H1 (cell line): ENCODE results near the gene PLCL1. TPM values are rescaled to one million over a fixed set of nuclear protein-coding genes. Genes with fewer than 3 reads are reported as not detected.

Source experiments
- polyA plus RNA-seq, 7 experiments: library from polyadenylated mRNA; depleted of rRNA in 3 of 7; stranded (reverse) in 5 of 7; unstranded in 2 of 7; fragments of >200 nt in 5 of 7; fragments of 200-250 nt in 2 of 7; gene quantifications; 1 replicate in 5 of 7; 2 replicates in 1 of 7; 4 replicates in 1 of 7; pipeline versions ENCODE4 v1.2.1 to v1.2.3, GENCODE V29; 2011 to 2013; ENCODE audit warnings: missing spikeins in 2 of 7, mixed read lengths in 2 of 7
- total RNA-seq: library from RNA; stranded (reverse); fragmentation: NEBNext Ultra II Directional; extraction: Animal tissue kit (Norgen Biotek cat#: 25700); gene quantifications from 2 replicates; pipeline ENCODE4 v1.2.1, GENCODE V29; 2021
- TF ChIP-seq, protein P1 (sequence below): fragments of 300-600 bp; sonication (generic); IDR thresholded peaks from 2 replicates; pipeline ENCODE4 v1.7.1; 2012; ENCODE audit warnings: low read length, moderate library complexity, mild to moderate bottlenecking, inconsistent platforms; ENCODE audit not compliant: insufficient replicate concordance

Gene PLCL1
- total and polyA plus RNA-seq, 2 of the 8 experiments (the other 6 are each of a cell fraction or from before 2014, with no cell fraction given), result not detected

DNA sequence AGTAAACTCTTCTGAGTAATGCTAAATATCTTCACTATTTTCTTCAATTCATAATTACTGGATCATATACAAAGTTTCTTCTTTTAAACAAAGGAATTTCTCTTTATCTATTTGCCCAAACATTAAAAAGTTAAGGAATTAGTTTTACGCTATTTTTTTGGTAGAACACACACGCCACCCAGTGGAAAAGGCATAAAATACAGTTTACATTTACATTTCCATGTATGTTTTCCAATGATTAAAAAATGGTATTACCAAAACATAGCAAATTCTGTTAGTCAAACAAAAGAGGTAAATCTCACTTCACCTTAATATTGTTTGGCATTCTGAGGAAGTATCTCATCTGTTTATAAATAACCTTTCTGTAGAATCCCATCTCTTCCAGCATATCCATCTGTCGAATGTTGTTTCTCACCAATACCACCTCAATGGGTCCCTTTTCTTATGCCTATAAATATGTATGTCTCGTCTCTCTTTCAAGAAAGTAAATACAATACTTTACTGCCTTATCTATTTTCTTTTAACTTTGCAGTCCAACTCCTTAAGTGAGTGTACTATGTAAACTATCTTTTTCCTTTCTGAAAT, 26.5 kb upstream of the PLCL1 start (continued):
- TF ChIP-seq, protein P1, sequence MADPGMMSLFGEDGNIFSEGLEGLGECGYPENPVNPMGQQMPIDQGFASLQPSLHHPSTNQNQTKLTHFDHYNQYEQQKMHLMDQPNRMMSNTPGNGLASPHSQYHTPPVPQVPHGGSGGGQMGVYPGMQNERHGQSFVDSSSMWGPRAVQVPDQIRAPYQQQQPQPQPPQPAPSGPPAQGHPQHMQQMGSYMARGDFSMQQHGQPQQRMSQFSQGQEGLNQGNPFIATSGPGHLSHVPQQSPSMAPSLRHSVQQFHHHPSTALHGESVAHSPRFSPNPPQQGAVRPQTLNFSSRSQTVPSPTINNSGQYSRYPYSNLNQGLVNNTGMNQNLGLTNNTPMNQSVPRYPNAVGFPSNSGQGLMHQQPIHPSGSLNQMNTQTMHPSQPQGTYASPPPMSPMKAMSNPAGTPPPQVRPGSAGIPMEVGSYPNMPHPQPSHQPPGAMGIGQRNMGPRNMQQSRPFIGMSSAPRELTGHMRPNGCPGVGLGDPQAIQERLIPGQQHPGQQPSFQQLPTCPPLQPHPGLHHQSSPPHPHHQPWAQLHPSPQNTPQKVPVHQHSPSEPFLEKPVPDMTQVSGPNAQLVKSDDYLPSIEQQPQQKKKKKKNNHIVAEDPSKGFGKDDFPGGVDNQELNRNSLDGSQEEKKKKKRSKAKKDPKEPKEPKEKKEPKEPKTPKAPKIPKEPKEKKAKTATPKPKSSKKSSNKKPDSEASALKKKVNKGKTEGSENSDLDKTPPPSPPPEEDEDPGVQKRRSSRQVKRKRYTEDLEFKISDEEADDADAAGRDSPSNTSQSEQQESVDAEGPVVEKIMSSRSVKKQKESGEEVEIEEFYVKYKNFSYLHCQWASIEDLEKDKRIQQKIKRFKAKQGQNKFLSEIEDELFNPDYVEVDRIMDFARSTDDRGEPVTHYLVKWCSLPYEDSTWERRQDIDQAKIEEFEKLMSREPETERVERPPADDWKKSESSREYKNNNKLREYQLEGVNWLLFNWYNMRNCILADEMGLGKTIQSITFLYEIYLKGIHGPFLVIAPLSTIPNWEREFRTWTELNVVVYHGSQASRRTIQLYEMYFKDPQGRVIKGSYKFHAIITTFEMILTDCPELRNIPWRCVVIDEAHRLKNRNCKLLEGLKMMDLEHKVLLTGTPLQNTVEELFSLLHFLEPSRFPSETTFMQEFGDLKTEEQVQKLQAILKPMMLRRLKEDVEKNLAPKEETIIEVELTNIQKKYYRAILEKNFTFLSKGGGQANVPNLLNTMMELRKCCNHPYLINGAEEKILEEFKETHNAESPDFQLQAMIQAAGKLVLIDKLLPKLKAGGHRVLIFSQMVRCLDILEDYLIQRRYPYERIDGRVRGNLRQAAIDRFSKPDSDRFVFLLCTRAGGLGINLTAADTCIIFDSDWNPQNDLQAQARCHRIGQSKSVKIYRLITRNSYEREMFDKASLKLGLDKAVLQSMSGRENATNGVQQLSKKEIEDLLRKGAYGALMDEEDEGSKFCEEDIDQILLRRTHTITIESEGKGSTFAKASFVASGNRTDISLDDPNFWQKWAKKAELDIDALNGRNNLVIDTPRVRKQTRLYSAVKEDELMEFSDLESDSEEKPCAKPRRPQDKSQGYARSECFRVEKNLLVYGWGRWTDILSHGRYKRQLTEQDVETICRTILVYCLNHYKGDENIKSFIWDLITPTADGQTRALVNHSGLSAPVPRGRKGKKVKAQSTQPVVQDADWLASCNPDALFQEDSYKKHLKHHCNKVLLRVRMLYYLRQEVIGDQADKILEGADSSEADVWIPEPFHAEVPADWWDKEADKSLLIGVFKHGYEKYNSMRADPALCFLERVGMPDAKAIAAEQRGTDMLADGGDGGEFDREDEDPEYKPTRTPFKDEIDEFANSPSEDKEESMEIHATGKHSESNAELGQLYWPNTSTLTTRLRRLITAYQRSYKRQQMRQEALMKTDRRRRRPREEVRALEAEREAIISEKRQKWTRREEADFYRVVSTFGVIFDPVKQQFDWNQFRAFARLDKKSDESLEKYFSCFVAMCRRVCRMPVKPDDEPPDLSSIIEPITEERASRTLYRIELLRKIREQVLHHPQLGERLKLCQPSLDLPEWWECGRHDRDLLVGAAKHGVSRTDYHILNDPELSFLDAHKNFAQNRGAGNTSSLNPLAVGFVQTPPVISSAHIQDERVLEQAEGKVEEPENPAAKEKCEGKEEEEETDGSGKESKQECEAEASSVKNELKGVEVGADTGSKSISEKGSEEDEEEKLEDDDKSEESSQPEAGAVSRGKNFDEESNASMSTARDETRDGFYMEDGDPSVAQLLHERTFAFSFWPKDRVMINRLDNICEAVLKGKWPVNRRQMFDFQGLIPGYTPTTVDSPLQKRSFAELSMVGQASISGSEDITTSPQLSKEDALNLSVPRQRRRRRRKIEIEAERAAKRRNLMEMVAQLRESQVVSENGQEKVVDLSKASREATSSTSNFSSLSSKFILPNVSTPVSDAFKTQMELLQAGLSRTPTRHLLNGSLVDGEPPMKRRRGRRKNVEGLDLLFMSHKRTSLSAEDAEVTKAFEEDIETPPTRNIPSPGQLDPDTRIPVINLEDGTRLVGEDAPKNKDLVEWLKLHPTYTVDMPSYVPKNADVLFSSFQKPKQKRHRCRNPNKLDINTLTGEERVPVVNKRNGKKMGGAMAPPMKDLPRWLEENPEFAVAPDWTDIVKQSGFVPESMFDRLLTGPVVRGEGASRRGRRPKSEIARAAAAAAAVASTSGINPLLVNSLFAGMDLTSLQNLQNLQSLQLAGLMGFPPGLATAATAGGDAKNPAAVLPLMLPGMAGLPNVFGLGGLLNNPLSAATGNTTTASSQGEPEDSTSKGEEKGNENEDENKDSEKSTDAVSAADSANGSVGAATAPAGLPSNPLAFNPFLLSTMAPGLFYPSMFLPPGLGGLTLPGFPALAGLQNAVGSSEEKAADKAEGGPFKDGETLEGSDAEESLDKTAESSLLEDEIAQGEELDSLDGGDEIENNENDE, result peak; percentile 34
